NOMO-1 treated with DMSO at 0.1 percent for 48 hours (cell line): ENCODE measurements around the gene DKK3.

Experiments
- DNase-seq: peaks from one replicate; lab custom pipeline; 2025; ENCODE audit not compliant: unreplicated experiment; lab: John Stamatoyannopoulos, UW

The DKK3 gene

DNA sequence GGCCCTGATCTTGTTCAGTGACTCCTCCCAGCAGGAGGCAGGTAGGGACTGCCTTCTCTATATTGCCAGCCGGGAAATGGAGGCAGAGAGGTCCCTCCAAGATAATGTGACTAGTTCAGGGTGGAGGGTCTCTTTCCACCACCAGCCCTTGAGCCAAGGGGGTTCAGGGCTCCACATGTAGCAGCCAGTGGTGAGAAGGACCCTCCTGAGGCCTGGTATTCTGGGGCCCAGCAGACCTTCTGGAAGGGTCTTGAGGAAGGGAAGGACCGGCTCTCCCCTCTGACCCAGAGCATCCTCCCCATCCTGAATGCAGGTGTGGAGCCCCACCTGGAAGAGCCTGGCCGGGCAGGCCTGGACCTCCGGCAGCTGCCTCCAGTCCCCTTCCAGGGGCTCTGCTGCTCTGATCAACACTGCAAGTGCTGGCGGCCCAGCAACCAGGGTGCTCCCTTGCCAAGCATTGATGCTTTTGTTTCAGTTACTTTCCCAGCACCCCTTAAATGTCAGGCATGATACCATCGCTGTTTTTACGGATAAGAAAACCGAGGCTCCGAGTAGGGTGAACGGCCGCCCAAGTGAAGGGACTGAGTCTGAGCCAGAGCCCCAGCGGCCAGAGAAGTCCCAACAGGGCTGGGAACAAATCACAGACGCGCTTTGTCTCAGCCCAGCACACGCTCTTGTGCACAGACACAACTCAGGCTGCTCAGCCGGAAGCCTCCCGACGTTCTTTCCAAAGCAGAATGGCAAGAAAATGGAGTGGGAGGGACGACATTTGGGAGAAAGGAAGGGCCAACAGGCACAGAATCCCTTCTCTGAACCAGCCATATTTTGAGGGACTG, 38.8 kb downstream of the DKK3 start:
- no peak for DNase-seq

DNA sequence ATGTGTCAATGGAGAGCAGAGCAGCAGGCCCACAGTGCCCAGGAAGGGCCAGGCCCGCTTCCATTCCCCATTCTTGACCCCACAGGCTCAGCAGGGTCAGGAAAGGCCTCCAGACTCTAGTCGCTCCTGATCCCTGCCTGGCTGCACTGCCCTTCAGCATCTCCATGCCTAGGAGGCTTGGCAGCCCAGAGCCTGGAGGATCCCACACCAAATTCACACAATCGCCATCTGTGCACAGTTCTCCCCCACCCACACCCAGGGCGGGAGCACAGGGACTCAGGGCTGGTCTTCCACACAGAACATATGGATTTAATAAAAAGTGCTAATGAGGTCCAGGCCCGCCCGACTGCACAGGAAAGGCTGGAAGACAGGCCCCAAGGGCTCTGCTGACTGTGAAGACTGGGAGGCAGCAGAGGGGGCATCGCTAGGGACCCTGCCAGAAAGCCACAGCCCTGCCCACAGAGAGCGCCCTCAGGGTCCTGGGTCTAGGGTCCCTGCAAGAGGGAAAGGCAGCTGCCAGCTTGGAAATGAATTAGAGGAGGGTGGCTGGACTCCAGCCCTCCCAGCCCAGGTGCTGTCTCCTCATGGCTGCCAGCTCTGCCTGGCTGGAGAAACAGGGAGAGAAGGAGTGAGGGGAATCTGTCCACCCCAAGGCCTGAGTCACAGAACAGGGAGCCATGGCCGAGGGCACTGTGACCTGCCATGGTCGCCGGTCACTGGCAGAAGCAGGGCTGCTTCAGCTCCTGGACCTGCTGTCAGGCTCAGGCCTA, 39.7 kb downstream of the DKK3 start:
- no peak for DNase-seq

DNA sequence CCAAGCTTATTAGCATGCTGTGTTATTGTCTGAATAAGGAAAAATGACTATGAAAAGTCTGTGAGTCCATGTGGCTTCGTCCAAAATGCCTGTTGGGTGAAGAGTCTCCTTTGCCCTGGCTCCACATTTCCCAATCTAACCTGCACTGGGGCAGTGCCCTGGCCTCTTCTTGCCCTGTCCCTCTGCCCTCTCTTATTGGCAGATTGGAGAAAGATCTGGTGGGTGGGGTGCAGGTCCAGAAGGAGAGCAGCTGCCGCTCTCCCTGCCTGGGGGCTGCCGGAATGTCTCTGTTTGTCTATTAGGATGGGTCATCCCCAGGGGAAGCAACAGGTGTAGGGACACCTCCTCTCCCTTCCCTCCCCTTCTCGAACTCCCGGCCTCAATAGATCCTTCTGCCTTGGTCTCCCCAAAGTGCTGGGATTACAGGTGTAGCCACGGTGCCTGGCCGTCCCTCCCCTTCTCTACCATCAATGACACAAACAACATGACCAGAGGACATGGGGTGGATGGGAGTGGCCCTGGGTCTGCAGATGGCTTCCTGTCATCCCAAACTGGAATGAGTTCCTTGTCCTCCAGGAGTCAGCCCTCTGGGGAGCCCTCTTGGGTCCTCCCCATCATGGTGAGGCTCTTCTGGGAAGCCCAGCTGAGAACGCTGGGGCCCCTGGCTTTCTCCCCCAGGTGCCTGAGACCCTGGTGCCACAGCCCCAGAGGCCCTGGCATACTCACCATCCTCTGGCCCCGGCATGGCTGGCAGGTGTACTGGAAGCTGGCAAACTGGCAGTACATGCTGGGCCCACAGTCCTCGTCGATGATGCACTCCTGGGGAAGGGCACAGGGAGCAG, 40.5 kb downstream of the DKK3 start:
- no peak for DNase-seq

DNA sequence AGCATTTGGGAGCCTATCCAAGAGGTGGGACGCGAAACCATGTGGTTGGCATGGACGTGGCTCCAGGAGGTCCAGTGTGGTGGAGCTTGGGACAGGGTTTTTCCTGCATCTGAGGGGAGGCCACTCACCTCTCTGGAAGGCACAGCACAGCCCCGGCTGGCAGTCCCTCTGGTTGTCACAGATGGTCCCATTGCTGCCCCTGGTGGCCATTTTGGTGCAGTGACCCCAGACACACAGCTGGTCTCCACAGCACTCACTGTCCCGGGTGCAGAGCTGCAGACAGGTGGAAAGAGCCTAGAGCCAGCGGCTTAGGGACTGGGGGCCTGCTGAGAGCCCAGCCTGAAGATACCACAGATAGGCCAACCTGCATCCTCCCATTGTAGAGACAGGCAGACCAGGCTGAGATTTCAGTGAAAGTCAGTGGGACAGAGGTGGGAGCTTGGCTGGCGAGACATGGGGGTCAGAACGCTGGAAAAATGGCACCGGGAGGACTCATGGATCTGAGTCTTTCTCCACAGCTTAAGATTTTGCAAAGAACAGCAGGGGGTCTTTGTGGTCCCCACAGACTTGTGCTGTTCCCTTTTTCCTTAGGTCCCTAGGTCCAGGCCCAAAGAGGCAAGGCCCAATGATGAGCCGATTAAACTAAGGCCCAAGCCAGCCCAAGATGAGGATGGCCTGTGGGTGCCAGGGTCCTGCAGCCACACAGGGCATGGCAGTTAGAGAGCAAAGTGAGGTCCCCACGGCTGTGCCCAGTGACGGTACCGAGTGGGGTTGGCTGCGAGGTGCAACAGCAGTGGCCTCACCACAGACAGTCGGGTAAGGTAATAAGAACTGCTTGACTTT, 41.4 kb downstream of the DKK3 start:
- peak; percentile 8 for DNase-seq

DNA sequence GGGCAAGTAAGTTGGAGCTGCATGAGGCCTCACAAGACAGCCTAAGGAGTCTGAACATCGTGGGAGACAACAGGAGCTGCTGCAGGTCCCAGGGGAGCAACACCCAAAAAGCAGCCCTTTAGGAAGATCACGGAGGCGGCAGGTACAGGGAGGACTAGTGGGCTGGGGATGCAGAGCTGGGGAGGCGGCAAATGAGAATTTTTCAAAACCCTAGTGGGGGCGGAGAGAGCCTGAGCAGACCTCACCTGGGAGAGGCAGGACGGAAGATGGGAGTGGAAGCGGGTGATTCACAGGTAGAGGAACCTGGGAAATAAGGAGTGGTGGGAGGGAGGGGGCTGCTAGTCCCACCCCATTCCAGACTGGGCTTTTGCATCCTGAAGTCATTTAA, 42.1 kb downstream of the DKK3 start:
- DNase-seq: no peak

DNA sequence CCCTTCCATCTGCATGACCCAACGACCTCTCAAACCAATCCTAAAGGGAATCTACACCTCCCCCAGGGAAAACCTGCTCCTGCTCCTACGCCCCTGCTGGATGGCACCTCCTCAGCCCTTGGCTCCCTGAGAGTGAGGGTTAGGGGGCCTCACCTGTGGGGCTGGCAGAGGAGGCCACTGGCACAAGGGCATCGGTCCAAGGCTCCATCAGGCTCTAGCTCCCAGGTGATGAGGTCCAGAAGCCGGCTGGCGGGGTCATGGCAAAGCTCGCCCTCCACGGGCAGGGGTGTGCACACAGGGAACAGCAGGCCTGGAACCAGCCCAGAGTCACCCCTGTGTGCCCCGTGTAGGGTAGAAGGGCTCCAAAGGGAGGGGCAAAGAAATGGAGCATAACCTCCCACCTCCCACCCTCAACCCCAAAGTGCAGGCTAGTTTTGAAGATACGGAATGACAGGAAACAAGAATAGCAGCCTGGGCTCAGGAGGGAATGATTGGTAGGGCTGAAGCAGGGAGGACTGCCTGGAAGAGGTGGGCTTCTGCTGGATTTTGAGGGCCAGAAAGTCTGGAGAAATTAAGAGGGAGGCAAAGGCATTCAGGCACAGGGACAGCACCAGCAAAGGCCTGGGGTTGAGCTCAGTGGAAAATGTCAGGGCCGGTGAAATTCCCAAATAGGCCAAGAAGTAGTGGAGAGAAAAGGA, 42.6 kb downstream of the DKK3 start:
- DNase-seq: no peak

DNA sequence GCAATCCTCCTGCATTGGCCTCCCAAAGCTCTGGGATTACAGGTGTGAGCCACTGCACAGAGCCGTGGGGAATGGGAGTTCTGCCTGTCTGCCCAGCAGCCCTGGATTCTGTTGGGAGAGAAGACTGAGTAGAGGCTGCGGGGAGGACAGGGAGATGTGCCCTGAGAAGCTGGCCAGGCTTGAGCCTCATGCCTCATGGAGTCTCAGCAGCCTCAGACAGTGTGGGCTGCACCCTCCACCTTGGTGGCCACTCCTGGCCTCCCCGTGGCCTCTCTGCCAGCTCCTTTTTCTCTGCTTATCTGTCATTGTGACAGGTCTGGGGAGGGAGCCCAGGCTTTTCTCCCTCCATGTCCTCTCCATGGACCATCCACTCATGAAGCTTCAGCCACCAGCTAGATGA, 43.2 kb downstream of the DKK3 start:
- no peak for DNase-seq

DNA sequence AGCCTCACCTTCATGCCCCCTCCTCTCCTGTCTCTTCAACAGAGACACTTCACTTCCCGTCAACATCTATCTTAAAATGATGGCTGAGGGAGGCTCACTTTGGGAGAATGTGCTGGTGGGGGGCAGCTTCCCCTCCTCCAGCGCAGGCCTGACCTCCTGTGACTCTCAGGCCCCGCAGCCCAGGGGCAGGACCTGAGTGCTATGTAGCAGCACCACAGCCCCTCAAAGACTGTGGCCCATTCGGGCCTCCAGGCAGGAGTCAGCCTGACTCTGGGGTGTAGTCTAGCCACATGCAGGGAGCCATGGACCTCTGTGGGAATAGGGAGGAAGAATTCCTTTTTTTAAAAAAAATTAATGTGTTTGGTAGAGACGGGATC, 43.7 kb downstream of the DKK3 start:
- DNase-seq: no peak

DNA sequence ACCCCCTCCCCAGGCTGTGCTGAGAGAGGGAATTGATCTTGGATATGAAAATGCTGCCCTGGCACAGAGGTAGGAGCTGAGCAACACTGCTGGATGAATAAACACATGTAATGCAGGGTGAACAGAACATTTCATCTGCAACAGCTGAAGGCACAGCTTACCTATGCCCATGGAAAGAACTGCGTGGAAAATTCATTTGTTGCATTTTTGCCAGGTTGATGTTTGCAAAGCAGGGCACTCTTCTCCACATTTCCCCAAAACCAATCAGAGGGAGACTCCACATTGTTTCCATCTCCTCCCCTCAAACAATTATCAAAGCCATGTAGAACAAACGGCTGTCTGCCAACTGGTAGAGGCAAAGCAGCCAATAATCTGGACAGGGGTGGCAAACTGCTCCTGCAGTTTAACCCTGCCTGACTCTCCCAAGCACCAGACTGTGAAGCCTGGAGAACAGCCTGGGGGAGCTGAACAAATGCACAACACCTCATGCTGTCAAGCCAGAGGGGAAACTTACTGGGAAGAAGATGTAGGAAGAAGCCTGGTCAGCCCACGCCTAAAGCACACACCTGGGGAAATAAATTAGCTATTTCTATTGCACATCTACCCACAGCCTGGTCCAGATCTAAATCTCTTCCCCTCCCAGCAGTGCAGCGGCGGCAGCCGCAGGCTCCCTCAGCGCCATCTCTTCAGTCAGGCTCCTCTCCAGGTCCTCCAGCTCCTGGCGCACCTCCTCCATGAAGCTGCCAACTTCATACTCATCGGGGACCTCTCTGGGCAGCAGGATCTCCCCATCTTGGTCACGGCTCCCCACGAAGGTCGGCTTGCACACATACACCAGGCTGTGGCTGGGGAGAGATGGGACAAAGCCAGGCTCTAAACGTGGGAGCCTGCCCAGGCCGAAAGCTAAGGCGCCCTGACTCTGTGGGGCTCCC, 44.3 kb downstream of the DKK3 start:
- DNase-seq: no peak

DNA sequence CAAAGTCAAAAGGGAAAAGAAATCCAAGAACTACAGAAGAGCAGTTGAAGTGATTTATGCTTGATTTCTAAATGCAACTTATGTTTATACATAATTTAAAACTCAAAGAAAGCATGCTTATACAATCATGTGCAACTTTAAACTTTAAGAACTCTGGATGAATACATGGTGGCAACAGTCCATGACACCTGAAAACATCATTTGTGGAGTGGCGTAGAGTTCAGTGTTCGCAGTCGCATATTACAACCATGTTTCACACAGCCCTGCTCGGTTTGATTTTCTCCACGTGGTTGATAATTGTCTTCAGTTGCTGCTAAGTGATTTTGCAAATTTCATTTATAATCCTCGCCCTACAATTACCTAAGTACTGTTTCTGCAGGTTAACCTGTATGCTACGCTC, 45.4 kb downstream of the DKK3 start:
- DNase-seq: no peak

DNA sequence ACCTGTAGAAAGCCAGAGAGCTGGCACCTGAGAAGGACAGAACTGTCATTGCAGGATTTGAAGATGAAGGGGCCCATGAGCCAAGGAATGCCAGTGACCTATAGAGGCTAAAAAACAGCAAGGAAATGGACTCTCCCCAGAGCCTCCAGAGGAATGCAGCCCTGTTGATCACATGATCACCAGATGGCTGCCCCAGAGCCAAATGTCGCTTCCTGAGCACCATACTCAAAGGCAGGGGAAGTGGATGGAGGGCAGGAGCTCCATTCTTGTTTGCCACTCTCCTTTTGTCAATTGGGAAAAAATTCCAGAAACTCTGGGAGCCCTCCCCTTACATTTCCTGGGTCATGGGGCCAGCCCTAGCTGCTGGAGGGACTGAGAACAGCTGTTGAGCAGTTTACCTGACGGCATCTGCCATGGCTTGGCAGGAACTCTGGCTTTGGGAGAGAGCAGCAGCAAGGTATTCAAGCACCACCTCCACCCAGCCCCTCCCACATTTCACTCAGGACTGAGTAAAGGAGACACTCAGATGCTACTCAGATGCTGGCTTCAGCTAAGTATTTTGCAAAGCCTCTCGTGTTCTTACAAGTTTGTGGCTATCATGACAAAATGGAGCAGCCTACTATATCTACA, 46.9 kb downstream of the DKK3 start:
- no peak for DNase-seq

DNA sequence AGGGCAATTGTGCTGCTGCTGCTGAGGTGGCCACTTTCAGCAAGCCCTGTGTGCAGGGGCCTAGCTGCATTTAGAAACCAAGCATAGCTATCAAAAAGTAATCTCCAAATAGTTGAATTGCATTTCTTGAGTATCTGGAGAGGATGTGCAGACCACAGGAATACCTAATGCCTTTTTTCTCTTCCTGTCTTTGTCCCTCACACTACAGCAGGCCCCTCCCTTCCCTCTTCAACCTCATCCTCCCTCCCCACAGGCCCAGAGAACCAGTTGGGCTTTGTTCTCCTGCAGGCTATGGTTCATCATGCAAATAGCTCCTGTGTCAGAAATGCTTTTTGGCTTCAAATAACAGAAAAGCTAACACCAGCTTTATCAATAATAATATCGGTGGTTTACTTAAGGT, 47.7 kb downstream of the DKK3 start:
- DNase-seq: no peak

DNA sequence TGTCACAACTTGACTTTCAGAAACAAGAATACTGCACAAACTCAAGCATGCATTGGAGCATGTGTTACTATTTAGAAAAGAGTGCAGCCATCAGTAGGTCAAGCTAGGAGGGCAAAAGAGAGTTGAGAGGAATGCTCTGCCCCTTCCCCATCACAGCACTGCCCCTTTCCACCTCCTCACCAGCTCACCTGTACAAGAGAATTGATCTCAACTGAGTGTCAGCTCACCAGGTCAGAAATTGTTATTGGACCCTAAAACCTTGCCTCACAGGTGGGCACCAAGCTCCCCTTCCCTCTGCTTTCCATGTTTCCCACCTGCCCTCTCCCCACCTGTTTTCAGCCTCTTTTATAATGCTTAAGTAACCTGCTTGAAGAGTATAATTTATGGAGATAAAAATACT, 48.8 kb downstream of the DKK3 start:
- DNase-seq: no peak

DNA sequence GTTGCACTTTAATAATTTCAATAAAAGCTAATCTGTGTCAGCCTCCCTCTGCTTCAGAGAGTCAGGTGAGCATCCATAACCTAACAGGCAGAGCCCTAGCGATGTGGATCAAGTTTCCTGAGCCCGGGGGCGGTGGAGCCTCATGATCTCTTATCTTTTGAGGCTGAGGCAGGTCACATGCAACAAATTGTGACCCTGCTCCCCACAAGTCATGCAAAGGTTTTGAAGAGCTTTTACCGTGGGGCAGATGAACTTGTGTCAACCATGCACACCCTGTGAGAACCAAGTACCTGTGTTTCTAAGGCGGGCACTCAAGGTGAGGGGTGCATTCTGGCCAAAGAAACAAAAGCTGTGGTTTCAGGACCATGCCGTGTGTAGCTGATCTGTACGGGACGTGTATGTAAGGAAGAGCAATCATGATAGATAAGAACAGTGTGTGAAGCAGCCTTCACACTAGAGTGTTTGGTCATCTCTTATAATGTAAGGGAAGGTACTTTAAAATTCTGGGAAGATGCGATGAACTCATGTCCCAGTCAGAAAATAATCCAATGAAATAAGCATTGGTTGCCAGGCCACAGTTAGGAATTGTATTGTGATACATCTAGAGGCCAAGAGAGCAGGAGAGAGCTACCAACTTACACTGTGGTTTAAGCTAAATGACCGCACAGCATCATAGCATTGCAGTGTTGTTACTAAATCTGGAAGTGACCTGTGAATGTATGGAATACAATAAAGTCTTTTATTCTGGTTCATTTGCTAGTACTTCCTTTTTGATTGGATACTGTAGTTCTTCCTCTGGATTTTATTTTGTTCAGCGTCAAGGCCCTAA, 49.8 kb downstream of the DKK3 start:
- DNase-seq: no peak

DNA sequence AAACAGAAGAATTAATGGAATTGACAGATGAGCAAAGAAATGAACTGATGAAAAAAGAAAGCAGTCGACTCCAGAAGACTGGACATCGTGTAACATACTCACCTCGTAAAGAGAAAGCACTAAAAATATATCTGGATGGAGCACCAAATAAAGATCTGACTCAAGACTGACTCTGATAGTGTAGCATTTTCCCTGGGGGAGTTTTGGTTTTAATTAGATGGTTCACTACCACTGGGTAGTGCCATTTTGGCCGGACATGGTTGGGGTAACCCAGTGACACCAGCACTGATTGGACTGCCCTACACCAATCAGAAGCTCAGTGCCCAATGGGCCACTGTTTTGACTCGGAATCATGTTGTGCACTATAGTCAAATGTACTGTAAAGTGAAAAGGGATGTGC, 52.4 kb downstream of the DKK3 start:
- no peak for DNase-seq

DNA sequence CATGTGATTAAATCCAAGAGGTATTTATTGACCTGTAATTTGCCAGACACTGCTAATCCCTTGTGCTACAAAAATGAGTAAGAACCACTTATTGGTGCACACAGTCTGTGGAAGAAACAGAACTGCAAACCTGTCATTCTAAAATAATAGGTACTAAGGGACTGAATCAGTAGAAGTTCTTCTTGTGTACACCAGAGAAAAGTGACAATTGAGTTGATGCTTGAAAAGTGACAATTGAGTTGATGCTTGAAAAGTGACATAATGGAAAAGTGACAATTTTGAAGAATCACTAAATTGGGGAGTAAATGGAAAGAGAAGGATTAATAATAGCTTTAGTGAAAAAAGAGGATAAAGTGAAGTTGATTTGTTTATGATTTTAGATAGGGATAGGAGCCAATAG, 56.4 kb downstream of the DKK3 start:
- DNase-seq: no peak

DNA sequence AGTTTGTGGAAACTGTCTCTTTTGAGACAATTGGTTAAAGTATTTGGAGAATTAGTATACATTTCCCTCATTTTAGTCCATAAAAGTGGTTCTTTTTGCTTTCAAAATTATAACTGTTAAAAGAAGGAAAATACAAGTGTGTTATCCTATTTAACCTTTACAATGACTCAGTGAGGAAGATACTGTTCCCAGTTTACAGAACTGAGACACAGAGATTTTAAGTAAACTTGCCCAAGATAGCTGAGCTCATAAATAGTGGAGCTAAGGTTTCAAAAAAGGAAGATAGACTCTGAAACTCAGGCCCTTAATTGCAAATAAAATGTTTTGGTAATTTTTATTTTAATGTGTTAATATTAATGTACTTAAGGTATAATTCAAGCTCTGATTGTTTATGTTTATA, 58.9 kb downstream of the DKK3 start:
- DNase-seq: no peak
